RWPE2 (cell line): ENCODE measurements around the gene SLC7A9.

Source experiments
- ATAC-seq: fragments of 200-7000 bp; cut with Tn5 transposase; 3 replicates; pipeline ENCODE4 v1.9.1; 2021; ENCODE audit warnings: low read depth
- DNase-seq: peaks from one replicate; pipeline ENCODE4 v3.0.0-alpha.2; 2020; ENCODE audit warnings: low spot score
- H3K27ac ChIP-seq: fragments of 450-650 bp; 2 replicates; pipeline ENCODE4 v1.5.1; 2017; ENCODE audit warnings: mild to moderate bottlenecking; ENCODE audit not compliant: poor library complexity, severe bottlenecking
- H3K27me3 ChIP-seq: fragments of 250-450 bp; sonication (Bioruptor Pico); 2 replicates; pipeline ENCODE4 v1.5.1; 2021; ENCODE audit warnings: mild to moderate bottlenecking, moderate library complexity; ENCODE audit not compliant: insufficient read depth, poor library complexity, severe bottlenecking
- H3K36me3 ChIP-seq: fragments of 250-450 bp; sonication (Bioruptor Pico); 2 replicates; pipeline ENCODE4 v1.5.1; 2020; ENCODE audit warnings: low read depth, mild to moderate bottlenecking, moderate library complexity
- H3K4me1 ChIP-seq: fragments of 250-450 bp; sonication (Bioruptor Pico); 2 replicates; pipeline ENCODE4 v1.5.1; 2021; ENCODE audit warnings: mild to moderate bottlenecking, moderate library complexity; ENCODE audit not compliant: insufficient read depth, poor library complexity, severe bottlenecking
- H3K4me3 ChIP-seq: fragments of 250-450 bp; sonication (Bioruptor Pico); 2 replicates; pipeline ENCODE4 v1.5.1; 2021; ENCODE audit warnings: mild to moderate bottlenecking, moderate library complexity; ENCODE audit not compliant: severe bottlenecking
- H3K9me3 ChIP-seq: fragments of 250-450 bp; sonication (Bioruptor Pico); 2 replicates; pipeline ENCODE4 v1.5.1; 2021; ENCODE audit warnings: mild to moderate bottlenecking, moderate library complexity; ENCODE audit not compliant: severe bottlenecking
- CTCF ChIP-seq: fragments of 450-650 bp; IDR thresholded peaks from one replicate; pipeline ENCODE4 v1.5.1; 2017; ENCODE audit warnings: mild to moderate bottlenecking, moderate library complexity; ENCODE audit not compliant: poor library complexity, severe bottlenecking

SLC7A9 gene

GRCh38 chr19:32781280-32781679 lies 88.3 kb downstream of the SLC7A9 start:
- Histone ChIP-seq H3K9me3 (no peaks in the 10 kb centered on the region), H3K27me3 (no peaks in the 10 kb centered on the region), H3K4me3 (no peak overlapping the region), H3K27ac (no peak overlapping the region), H3K4me1 (no peaks in the 10 kb centered on the region), H3K36me3 (no peaks in the 10 kb centered on the region)
- no peak for TF ChIP-seq CTCF
- no peak for DNase-seq
- no peak for ATAC-seq
